Activated T-cell treated with anti-CD3 and anti-CD28 coated beads, Interleukin-2, amount 50 U/mL, for 4 hours (primary cell): Measurements from ENCODE around the gene GNAQ. TPM values are rescaled to one million over a fixed set of nuclear protein-coding genes. Genes with fewer than 3 reads are reported as not detected.
"Not testable (repeated sequence)": the region's sequence is repeated elsewhere in the genome, so short reads cannot be mapped to it uniquely, and the experiment has no call there.

ENCODE experiments used
- ATAC-seq, 2 donors: fragments of 200-7000 bp; cut with Tn5 transposase; one replicate each; pipeline ENCODE4 v1.10.0; 2021
- DNase-seq: peaks from one replicate; pipeline ENCODE4 v3.0.0-alpha.2; 2020
- H3K27me3 Mint-ChIP-seq: one replicate; pipeline ENCODE4 v1.8.0; 2021; ENCODE audit warnings: low read depth, mixed read lengths
- H3K36me3 Mint-ChIP-seq: one replicate; pipeline ENCODE4 v1.8.0; 2022; ENCODE audit warnings: mixed read lengths; ENCODE audit not compliant: insufficient read depth
- H3K4me1 Mint-ChIP-seq: one replicate; pipeline ENCODE4 v1.8.0; 2021; ENCODE audit warnings: low read depth, mixed read lengths
- H3K4me3 Mint-ChIP-seq: one replicate; pipeline ENCODE4 v1.8.0; 2021; ENCODE audit warnings: mild to moderate bottlenecking, moderate library complexity, mixed read lengths
- H3K9me3 Mint-ChIP-seq: one replicate; pipeline ENCODE4 v1.8.0; 2021; ENCODE audit warnings: mixed read lengths
- total RNA-seq, 3 donors: library from RNA; stranded (reverse); gene quantifications; one replicate each; pipeline ENCODE4 v1.2.1, GENCODE V29; 2021

GNAQ gene
- total RNA-seq, 3 donors from 2014 or later, result 18.2 to 20.1 (median 18.9) TPM

- H3K9me3 Mint-ChIP-seq, result peaks cover 30% of the 10 kb centered on the region
- no peak overlapping the region for H3K4me3 Mint-ChIP-seq
- no peak for DNase-seq
- H3K4me1 Mint-ChIP-seq, result peaks cover 2% of the 10 kb centered on the region
- ATAC-seq, result no peak
- peaks cover 7% of the 10 kb centered on the region for H3K36me3 Mint-ChIP-seq
- no peaks in the 10 kb centered on the region for H3K27me3 Mint-ChIP-seq
Measured at GRCh38 chr9:77710316-77710715, 321.3 kb downstream of the GNAQ start.

GRCh38 chr9:77708064-77708815, 323.4 kb downstream of the GNAQ start:
- H3K9me3 Mint-ChIP-seq, result peaks cover 30% of the 10 kb centered on the region
- peaks cover 2% of the 10 kb centered on the region for H3K4me1 Mint-ChIP-seq

GRCh38 chr9:77707383-77708063, 324.1 kb downstream of the GNAQ start:
- H3K4me3 Mint-ChIP-seq, result no peak overlapping the region
- ATAC-seq, result no peak
- peaks cover 2% of the 10 kb centered on the region for H3K4me1 Mint-ChIP-seq
- H3K27me3 Mint-ChIP-seq, result peaks cover 5% of the 10 kb centered on the region
- DNase-seq, result no peak
- peaks cover 30% of the 10 kb centered on the region for H3K9me3 Mint-ChIP-seq
- H3K36me3 Mint-ChIP-seq, result peaks cover 5% of the 10 kb centered on the region

More at GRCh38 chr9:77708064-77708815, 323.4 kb downstream of the GNAQ start:
- DNase-seq, result no peak
- no peak for ATAC-seq
- H3K4me3 Mint-ChIP-seq, result no peak overlapping the region
- peaks cover 5% of the 10 kb centered on the region for H3K27me3 Mint-ChIP-seq
- H3K36me3 Mint-ChIP-seq, result peaks cover 8% of the 10 kb centered on the region

DNA sequence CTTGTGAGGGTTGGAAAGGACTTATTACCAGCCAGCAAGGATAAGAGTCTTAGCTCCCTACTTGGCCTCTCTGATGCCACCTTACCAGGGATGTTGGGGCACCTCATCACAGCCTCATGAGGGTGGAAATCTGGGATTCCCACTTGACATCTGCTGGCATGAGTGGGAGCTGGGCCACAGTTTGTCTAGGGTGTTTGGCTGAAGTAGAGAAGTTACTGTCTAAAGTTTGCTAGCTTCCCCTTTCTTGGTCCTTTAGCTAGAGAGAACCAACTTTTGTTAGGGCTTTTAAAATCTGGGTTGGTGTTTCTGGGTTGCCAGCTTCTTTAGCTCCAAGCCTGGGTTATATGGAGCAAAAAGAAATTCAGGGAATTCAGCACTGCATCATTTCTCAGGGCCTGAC, 326.0 kb downstream of the GNAQ start:
- no peak for ATAC-seq
- no peaks in the 10 kb centered on the region for H3K4me1 Mint-ChIP-seq
- H3K27me3 Mint-ChIP-seq, result peaks cover 10% of the 10 kb centered on the region
- peaks cover 30% of the 10 kb centered on the region for H3K9me3 Mint-ChIP-seq
- H3K36me3 Mint-ChIP-seq, result peaks cover 5% of the 10 kb centered on the region
- H3K4me3 Mint-ChIP-seq, result no peak overlapping the region
- DNase-seq, result no peak

DNA sequence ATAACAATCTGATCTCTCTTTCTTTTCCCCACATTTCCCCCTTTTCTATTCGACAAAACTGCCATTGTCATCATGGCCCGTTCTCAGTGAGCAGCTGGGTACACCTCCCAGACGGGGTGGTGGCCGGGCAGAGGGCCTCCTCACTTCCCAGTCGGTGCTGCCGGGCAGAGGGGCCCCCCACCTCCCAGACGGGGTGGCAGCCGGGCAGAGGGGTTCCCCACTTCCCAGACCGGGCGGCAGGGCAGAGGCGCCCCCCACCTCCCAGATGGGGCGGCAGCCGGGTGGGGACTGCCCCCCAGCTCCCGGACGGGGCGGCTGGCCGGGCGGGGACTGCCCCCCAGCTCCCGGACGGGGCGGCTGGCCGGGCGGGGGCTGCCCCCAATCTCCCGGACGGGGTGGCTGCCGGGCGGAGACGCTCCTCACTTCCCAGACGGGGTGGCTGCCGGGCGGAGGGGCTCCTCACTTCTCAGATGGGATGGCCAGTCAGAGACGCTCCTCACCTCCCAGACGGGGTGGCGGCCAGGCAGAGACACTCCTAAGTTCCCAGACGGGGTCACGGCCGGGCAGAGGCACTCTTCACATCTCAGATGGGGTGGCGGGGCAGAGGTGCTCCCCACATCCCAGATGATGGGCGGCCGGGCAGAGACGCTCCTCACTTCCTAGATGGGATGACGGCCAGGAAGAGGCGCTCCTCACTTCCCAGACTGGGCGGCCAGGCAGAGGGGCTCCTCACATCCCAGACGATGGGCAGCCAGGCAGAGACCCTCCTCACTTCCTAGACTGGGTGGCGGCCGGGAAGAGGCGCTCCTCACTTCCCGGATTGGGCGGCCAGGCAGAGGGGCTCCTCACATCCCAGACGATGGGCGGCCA, 328.9 kb downstream of the GNAQ start:
- not testable (repeated sequence) for H3K4me3 Mint-ChIP-seq, H3K9me3 Mint-ChIP-seq, H3K36me3 Mint-ChIP-seq, H3K4me1 Mint-ChIP-seq, ATAC-seq, DNase-seq, H3K27me3 Mint-ChIP-seq

DNA sequence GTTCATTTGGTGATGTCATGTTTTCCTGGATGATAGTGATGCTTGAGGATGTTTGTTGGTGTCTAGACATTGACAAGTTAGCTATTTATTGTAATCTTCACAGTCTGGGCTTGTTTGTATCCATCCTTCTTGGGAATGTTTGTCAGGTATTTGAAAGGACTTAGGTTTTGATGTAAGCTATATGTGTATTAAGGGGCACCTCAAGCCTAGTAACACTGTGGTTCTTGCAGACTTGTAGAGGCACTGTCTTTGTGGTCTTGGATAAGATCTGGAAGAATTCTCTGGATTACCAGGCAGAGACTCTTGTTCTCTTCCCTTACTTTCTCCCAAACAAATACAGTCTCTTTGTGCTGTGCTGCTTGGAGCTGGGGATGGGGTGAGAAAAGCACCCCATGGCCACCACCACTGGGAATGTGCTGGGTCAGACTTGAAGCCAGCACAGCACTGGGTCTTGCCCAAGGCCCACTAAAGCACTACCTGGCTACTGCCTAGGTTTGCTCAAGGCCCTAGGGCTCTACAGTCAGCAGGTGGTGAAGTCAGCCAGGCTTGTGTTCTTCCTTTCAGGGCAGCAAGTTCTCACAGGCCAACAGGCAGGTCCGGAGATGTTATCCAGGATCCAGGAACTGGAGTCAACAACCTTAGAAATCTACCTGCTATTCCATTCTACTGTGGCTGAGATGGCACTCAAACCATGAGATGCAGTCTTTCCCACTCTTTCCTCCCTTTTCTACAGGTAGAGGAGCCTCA, 334.2 kb downstream of the GNAQ start:
- no peak overlapping the region for H3K4me3 Mint-ChIP-seq
- H3K4me1 Mint-ChIP-seq, result no peaks in the 10 kb centered on the region
- peaks cover 4% of the 10 kb centered on the region for H3K27me3 Mint-ChIP-seq
- no peak for ATAC-seq
- H3K36me3 Mint-ChIP-seq, result no peaks in the 10 kb centered on the region
- H3K9me3 Mint-ChIP-seq, result peaks cover 10% of the 10 kb centered on the region
- DNase-seq, result no peak

- DNase-seq, H3K36me3 Mint-ChIP-seq, H3K4me3 Mint-ChIP-seq, H3K27me3 Mint-ChIP-seq, H3K4me1 Mint-ChIP-seq, H3K9me3 Mint-ChIP-seq, ATAC-seq: not testable (repeated sequence)
Measured at GRCh38 chr9:77690723-77691122, 340.9 kb downstream of the GNAQ start.

- not testable (repeated sequence) for H3K36me3 Mint-ChIP-seq, H3K9me3 Mint-ChIP-seq, DNase-seq, H3K4me1 Mint-ChIP-seq, H3K27me3 Mint-ChIP-seq, ATAC-seq, H3K4me3 Mint-ChIP-seq
Measured at GRCh38 chr9:77690119-77690518, 341.5 kb downstream of the GNAQ start.

- not testable (repeated sequence) for H3K4me3 Mint-ChIP-seq, H3K36me3 Mint-ChIP-seq, ATAC-seq, DNase-seq, H3K27me3 Mint-ChIP-seq, H3K9me3 Mint-ChIP-seq, H3K4me1 Mint-ChIP-seq
Measured at GRCh38 chr9:77687737-77688136, 343.9 kb downstream of the GNAQ start.

- no peaks in the 10 kb centered on the region for H3K27me3 Mint-ChIP-seq
- ATAC-seq, result no peak
- no peaks in the 10 kb centered on the region for H3K4me1 Mint-ChIP-seq
Measured at GRCh38 chr9:77680581-77680980, 351.0 kb downstream of the GNAQ start.

GRCh38 chr9:77679661-77680368, 351.8 kb downstream of the GNAQ start:
- DNase-seq (no peak), ATAC-seq (no peak)
- no peaks in the 10 kb centered on the region for H3K27me3 Mint-ChIP-seq
- no peak overlapping the region for H3K4me3 Mint-ChIP-seq
- no peaks in the 10 kb centered on the region for H3K36me3 Mint-ChIP-seq
- H3K4me1 Mint-ChIP-seq, result no peaks in the 10 kb centered on the region
- no peaks in the 10 kb centered on the region for H3K9me3 Mint-ChIP-seq

More at GRCh38 chr9:77680581-77680980, 351.0 kb downstream of the GNAQ start:
- Mint-ChIP-seq H3K36me3 (no peaks in the 10 kb centered on the region), H3K4me3 (no peak overlapping the region), H3K9me3 (no peaks in the 10 kb centered on the region)
- no peak for DNase-seq

GRCh38 chr9:77679088-77679487, 352.5 kb downstream of the GNAQ start:
- DNase-seq (no peak), ATAC-seq (no peak)
- Mint-ChIP-seq H3K27me3 (no peaks in the 10 kb centered on the region), H3K36me3 (no peaks in the 10 kb centered on the region), H3K4me1 (no peaks in the 10 kb centered on the region), H3K9me3 (no peaks in the 10 kb centered on the region), H3K4me3 (no peak overlapping the region)

GRCh38 chr9:77677957-77678535, 353.6 kb downstream of the GNAQ start:
- H3K4me1 Mint-ChIP-seq, result no peaks in the 10 kb centered on the region
- no peak for ATAC-seq
- no peak overlapping the region for H3K4me3 Mint-ChIP-seq

More at GRCh38 chr9:77677957-77678535, 353.6 kb downstream of the GNAQ start:
- Mint-ChIP-seq H3K9me3 (no peaks in the 10 kb centered on the region), H3K27me3 (no peaks in the 10 kb centered on the region), H3K36me3 (no peaks in the 10 kb centered on the region)
- no peak for DNase-seq
